Measurements from ENCODE around the gene PLD1.

GRCh38 chr3:171741377-171741776, 68.9 kb downstream of the PLD1 start:
- TF ChIP-seq CTCF (IDR thresholded peaks at IDR 0.05), result no peak
- no peak for TF ChIP-seq POLR2AphosphoS5 (IDR thresholded peaks at IDR 0.05)
- TF ChIP-seq EP300 (IDR thresholded peaks at IDR 0.05), result no peak
